ENCODE measurements around the gene PDE6H. TPM values are rescaled to one million over a fixed set of nuclear protein-coding genes. Genes with fewer than 3 reads are reported as not detected.

PDE6H gene
- total and polyA plus RNA-seq, 10 of the 15 experiments (the other 5 are each of a cell fraction or from before 2014, with no cell fraction given), result 0.16 TPM; not detected in 9

GRCh38 chr12:14961466-14962152 lies 11.2 kb upstream of the PDE6H start, which contains the start of gene ARHGDIB:
Gene ARHGDIB, minus strand, starts transcription at chr12:14961601. Its CDS starts 10,889 bp downstream, at chr12:14950712.
- Histone ChIP-seq H2AFZ (ENCODE audit: control insufficient read depth, low read depth, low read length) (peak within 1 kb of the TSS; percentile 85), H3K27me3 (replicated peaks in 1 of 2; ENCODE audit: control insufficient read depth in 2 of 2, insufficient read depth in 2 of 2, low read length in 1 of 2) (no peaks in the 10 kb centered on the region), H3K9ac (ENCODE audit: control insufficient read depth, insufficient read depth, low read length) (peak within 1 kb of the TSS; percentile 97), H3K4me2 (ENCODE audit: control insufficient read depth, insufficient read depth) (peak within 1 kb of the TSS; percentile 93), H3K79me2 (ENCODE audit: control insufficient read depth, insufficient read depth, low read length) (peaks cover 63% of the 10 kb centered on the region), H3K36me3 (ENCODE audit: control insufficient read depth in 2 of 2, insufficient read depth in 2 of 2, low read length in 1 of 2) (no peaks in the 10 kb centered on the region), H3K4me3 (peak within 1 kb of the TSS; percentile 80), H3K4me1 (ENCODE audit: control insufficient read depth, insufficient read depth, low read length) (peaks cover 3% of the 10 kb centered on the region), H4K20me1 (ENCODE audit: control insufficient read depth, insufficient read depth) (no peaks in the 10 kb centered on the region), H3K27ac (ENCODE audit: control insufficient read depth, insufficient read depth) (peak within 1 kb of the TSS; percentile 94), H3K9me3 (replicated peaks; ENCODE audit: control insufficient read depth, insufficient read depth, low read length) (no peaks in the 10 kb centered on the region)
- peak; percentile 87 for DNase-seq (ENCODE audit: low read depth, low spot score)
- WGBS (ENCODE audit: insufficient coverage, insufficient replicate concordance, low lambda C conversion rate, missing lambda C conversion rate), result 1% methylated on average over 14 of the region's 14 CpGs
- in situ Hi-C loops (cut with MboI) (loop anchor here (25.0 kb wide), 1 partner anchor 574 kb away; no protein-coding TSS in a partner anchor), intact Hi-C loops (cut with micrococcal nuclease; ENCODE audit: unreplicated experiment) (loop anchor here (2.0 kb wide), 3 partner anchors 15 to 191 kb away; a partner anchor contains a TSS)
- BruUV-seq (replicated peaks), result TSS peak; percentile 90
- no peak for FAIRE-seq
- ChIA-PET POLR2A (interaction anchor here (1.0 to 1.7 kb wide), 3 partner anchors 11 to 592 kb away, joined by 3 to 11 read pairs (median 11); no protein-coding TSS in a partner anchor), RAD21 (ENCODE audit: unreplicated experiment) (interaction anchor here (0.8 to 4.7 kb wide), 6 partner anchors 10 to 191 kb away, joined by 3 to 25 read pairs (median 6); partner anchors contain the start of genes C12orf60 and WBP11), SMC1A (ENCODE audit: uncharacterized antibody, unreplicated experiment) (interaction anchor here (0.8 to 3.3 kb wide), 12 partner anchors 10 to 188 kb away, joined by 3 to 14 read pairs (median 4); a partner anchor contains a TSS), CTCF (interaction anchor here (1.3 to 4.6 kb wide), 5 partner anchors 13 to 34 kb away, joined by 3 to 15 read pairs (median 6); partner anchors contain the start of gene ERP27)
- ATAC-seq, result peak; percentile 66
- 0 out of 2 replicates have a peak, but pooled peaks have one; percentile 50 for TF ChIP-seq RCOR1 (conservative IDR thresholded peaks at IDR 0.05; ENCODE audit: low read depth, low read length)
- TF ChIP-seq, protein P1, sequence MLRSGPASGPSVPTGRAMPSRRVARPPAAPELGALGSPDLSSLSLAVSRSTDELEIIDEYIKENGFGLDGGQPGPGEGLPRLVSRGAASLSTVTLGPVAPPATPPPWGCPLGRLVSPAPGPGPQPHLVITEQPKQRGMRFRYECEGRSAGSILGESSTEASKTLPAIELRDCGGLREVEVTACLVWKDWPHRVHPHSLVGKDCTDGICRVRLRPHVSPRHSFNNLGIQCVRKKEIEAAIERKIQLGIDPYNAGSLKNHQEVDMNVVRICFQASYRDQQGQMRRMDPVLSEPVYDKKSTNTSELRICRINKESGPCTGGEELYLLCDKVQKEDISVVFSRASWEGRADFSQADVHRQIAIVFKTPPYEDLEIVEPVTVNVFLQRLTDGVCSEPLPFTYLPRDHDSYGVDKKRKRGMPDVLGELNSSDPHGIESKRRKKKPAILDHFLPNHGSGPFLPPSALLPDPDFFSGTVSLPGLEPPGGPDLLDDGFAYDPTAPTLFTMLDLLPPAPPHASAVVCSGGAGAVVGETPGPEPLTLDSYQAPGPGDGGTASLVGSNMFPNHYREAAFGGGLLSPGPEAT (IDR thresholded peaks at IDR 0.05; ENCODE audit: low read depth), result 0 out of 2 replicates have a peak, but pooled peaks have one; percentile 14
- peak; percentile 84 for TF ChIP-seq PKNOX1 (IDR thresholded peaks at IDR 0.05)
- no peak for TF ChIP-seq ZBED1 (IDR thresholded peaks at IDR 0.05; ENCODE audit: borderline replicate concordance)
- TF ChIP-seq MXI1 (IDR thresholded peaks at IDR 0.05; ENCODE audit: low read depth, low read length), result peak; percentile 82
- no peak for TF ChIP-seq ZNF217 (IDR thresholded peaks at IDR 0.05)
- peak; percentile 49 for TF ChIP-seq YY1 (IDR thresholded peaks at IDR 0.05; ENCODE audit: low read depth, low read length)
- TF ChIP-seq, protein P2, sequence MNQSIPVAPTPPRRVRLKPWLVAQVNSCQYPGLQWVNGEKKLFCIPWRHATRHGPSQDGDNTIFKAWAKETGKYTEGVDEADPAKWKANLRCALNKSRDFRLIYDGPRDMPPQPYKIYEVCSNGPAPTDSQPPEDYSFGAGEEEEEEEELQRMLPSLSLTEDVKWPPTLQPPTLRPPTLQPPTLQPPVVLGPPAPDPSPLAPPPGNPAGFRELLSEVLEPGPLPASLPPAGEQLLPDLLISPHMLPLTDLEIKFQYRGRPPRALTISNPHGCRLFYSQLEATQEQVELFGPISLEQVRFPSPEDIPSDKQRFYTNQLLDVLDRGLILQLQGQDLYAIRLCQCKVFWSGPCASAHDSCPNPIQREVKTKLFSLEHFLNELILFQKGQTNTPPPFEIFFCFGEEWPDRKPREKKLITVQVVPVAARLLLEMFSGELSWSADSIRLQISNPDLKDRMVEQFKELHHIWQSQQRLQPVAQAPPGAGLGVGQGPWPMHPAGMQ (IDR thresholded peaks at IDR 0.05; ENCODE audit: borderline replicate concordance), result no peak
- peak; percentile 90 for TF ChIP-seq CREM (IDR thresholded peaks at IDR 0.05; ENCODE audit: low read depth)
- no peak for TF ChIP-seq NBN (IDR thresholded peaks at IDR 0.05)
- no peak for TF ChIP-seq SMC3 (IDR thresholded peaks at IDR 0.05; ENCODE audit: borderline replicate concordance, low read length)
- TF ChIP-seq TCF7 (IDR thresholded peaks at IDR 0.05; ENCODE audit: borderline replicate concordance), result no peak
- peak; percentile 92 for TF ChIP-seq PML (IDR thresholded peaks at IDR 0.05; ENCODE audit: low read length)
- no peak for TF ChIP-seq CBFB (IDR thresholded peaks at IDR 0.05; ENCODE audit: low read depth)
- TF ChIP-seq TARDBP (IDR thresholded peaks at IDR 0.05; ENCODE audit: borderline replicate concordance), result no peak
- TF ChIP-seq FOS (IDR thresholded peaks at IDR 0.05; ENCODE audit: borderline replicate concordance, extremely low read depth, insufficient read length), result no peak
- no peak for TF ChIP-seq YBX1 (IDR thresholded peaks at IDR 0.05)
- no peak for TF ChIP-seq CHD4 (IDR thresholded peaks at IDR 0.05)
- TF ChIP-seq EZH2 (IDR thresholded peaks at IDR 0.05; ENCODE audit: borderline replicate concordance, control insufficient read depth, low read depth, low read length), result no peak
- TF ChIP-seq CBX3 (IDR thresholded peaks at IDR 0.05; ENCODE audit: borderline replicate concordance, low read depth), result no peak
- 0 out of 2 replicates have a peak, but pooled peaks have one; percentile 37 for TF ChIP-seq IRF4 (IDR thresholded peaks at IDR 0.05; ENCODE audit: low read depth, low read length)
- TF ChIP-seq RB1 (IDR thresholded peaks at IDR 0.05; ENCODE audit: borderline replicate concordance), result no peak
- 0 out of 2 replicates have a peak, but pooled peaks have one; percentile 23 for TF ChIP-seq MEF2A (IDR thresholded peaks at IDR 0.05; ENCODE audit: insufficient read depth, low read depth, low read length)
